Effector memory CD4-positive, alpha-beta T cell (primary cell): Measurements from ENCODE around the gene CTXN3.

Experiments
- DNase-seq, 3 donors: peaks; one replicate each; pipeline ENCODE4 v3.0.0-alpha.2; 2020
- H3K27ac ChIP-seq: 2 replicates; pipeline ENCODE4 v1.7.0; 2013; ENCODE audit warnings: mild to moderate bottlenecking, low read length, moderate library complexity; ENCODE audit not compliant: insufficient read depth, poor library complexity, severe bottlenecking
- H3K27me3 ChIP-seq: replicated peaks from 2 replicates; pipeline ENCODE4 v1.7.0; 2013; ENCODE audit warnings: mild to moderate bottlenecking, low read length; ENCODE audit not compliant: insufficient read depth, control insufficient read depth, poor library complexity, severe bottlenecking
- H3K36me3 ChIP-seq: 2 replicates; pipeline ENCODE4 v1.7.0; 2013; ENCODE audit warnings: mild to moderate bottlenecking, low read length, moderate library complexity; ENCODE audit not compliant: control insufficient read depth, insufficient read depth
- H3K4me1 ChIP-seq: 2 replicates; pipeline ENCODE4 v1.7.0; 2013; ENCODE audit warnings: low read length, mild to moderate bottlenecking; ENCODE audit not compliant: control insufficient read depth, insufficient read depth, poor library complexity, severe bottlenecking
- H3K4me3 ChIP-seq: 2 replicates; pipeline ENCODE4 v1.7.0; 2013; ENCODE audit warnings: low read length, low read depth, mild to moderate bottlenecking; ENCODE audit not compliant: insufficient read depth, poor library complexity, severe bottlenecking
- H3K9me3 ChIP-seq: 2 replicates; pipeline ENCODE4 v1.7.0; 2013; ENCODE audit warnings: mild to moderate bottlenecking, low read length, moderate library complexity; ENCODE audit not compliant: control insufficient read depth

Gene CTXN3

DNA sequence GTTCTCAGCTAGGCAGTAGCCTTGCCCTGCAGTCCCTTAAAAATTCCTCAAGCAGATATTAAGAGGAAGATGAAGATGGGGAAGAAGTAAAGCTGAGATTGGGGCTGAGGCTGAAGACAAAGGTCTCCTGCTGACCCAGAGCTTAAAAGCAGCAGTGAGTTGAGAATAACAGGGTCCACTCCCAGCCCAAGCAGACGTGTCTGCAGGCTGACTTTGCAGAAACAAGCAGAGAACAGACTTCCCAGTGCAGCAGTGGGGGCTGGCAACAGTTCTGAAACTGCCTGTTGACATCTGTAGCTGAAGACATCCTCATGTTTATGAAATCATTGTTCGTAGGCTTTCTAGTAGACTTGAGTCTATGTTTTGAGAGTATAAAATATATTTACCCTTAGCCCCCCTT lies 1.1 kb downstream of the CTXN3 start:
- Histone ChIP-seq H3K9me3 (no peaks in the 10 kb centered on the region), H3K4me1 (no peaks in the 10 kb centered on the region), H3K4me3 (no peak overlapping the region), H3K27ac (no peak overlapping the region), H3K36me3 (no peaks in the 10 kb centered on the region), H3K27me3 (no peaks in the 10 kb centered on the region)
- DNase-seq, result no peak

DNA sequence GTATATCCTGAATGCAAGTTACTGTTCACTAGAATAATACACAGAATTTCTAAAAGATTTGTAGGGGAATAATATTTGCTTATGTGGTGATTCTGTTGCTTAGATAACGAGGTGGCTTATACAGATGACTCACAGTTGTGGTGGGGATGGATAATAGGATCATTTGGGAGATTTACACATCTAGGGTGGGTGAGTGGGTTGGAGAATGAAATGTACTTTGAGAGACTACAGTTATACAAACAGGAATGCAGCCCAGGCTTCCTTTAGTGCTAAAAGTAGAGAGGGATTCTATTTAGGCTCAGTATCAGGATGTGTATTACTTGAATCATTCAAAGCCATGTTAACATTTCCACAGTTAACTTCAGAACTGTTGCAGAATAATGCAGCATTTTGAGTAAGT lies 1.8 kb downstream of the CTXN3 start:
- Histone ChIP-seq H3K27me3 (no peaks in the 10 kb centered on the region), H3K4me1 (no peaks in the 10 kb centered on the region), H3K27ac (no peak overlapping the region), H3K36me3 (no peaks in the 10 kb centered on the region), H3K9me3 (no peaks in the 10 kb centered on the region), H3K4me3 (no peak overlapping the region)
- DNase-seq, result no peak

DNA sequence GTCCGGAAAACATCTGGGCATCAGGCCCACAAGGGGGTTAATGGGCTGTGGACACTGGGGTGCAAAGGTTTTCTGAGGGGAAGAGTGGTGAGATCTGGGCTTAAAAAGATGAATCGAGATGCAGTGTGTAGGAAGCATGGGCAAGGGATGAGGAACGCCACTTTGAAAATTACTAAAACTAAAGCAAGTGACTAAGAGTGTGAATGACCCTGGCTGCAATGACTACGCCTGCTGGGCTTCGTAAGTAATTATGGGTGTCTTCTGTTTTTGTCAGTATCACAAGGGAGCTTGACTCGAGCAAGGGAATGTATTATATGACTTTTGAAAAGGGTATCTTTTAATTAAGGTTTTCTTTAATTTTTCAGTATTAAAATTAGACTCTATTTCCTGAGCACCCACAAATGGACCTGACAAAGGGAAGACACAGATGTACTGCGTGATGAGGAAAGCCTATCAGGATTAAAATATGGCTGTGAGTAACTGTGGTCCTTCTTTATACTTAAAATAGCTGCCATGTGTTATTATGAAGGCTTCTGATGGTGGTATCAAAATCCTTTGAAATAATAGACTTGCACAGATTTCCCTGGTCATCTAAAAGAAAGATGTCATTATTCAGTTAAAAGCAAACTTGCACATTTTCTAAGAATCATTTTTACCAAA lies 4.2 kb downstream of the CTXN3 start:
- Histone ChIP-seq H3K9me3 (no peaks in the 10 kb centered on the region), H3K27me3 (no peaks in the 10 kb centered on the region), H3K36me3 (no peaks in the 10 kb centered on the region), H3K4me3 (no peak overlapping the region), H3K4me1 (no peaks in the 10 kb centered on the region), H3K27ac (no peak overlapping the region)
- DNase-seq, result no peak

DNA sequence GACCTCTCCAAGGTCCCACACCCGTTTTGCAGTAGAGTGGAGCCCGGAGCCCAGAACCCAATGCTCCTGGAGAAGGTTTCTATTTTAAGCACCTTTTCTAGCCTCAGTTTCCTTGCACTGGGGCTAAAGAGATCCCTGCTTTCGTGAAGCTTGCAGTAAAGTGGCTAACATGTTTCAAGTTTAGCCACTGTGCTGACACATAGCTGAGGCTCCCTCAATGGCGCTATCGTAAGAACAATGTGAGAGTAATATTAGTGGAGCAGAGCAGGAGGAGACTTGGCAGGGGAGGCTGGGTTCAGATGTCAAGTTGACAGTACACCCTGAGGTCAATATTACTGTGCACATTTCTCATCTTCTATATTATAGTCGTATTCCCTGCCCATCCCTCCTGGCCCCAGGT lies 7.9 kb downstream of the CTXN3 start:
- Histone ChIP-seq H3K27ac (no peak overlapping the region), H3K4me3 (no peak overlapping the region), H3K9me3 (no peaks in the 10 kb centered on the region), H3K27me3 (no peaks in the 10 kb centered on the region), H3K36me3 (no peaks in the 10 kb centered on the region), H3K4me1 (no peaks in the 10 kb centered on the region)
- no peak for DNase-seq

DNA sequence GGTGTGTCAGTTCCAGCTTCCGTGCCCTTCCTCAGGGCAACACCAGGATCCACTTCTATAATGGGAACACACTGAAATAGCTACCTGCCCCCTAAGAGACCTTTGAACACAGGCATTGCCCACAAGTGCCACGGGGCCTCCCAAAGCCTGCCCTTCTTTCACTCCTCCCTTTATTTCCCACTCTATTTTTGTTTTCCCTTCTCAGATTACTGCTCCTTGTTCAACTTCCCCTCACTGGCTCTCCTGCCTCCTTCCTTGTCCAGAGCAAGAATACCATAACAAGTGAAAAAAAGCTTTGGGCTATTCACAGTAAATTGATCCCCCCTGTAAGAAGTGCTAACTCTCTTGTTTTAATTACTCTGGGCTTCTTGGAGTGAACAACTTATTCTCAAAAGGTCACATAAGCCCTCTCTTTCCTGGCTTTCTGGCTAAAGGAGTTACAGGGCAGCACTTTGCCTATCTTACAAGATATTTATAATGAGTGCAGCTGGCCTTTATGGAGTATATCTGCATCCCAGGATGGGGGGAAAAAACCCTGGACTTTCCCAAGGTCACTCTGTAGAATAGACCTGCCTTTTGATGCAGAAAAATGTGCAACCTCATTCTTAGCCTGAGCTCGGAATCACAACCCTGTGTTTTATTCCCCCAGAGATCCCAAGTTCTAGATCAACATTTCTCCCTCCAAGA lies 11.3 kb downstream of the CTXN3 start:
- H3K9me3 ChIP-seq, result no peaks in the 10 kb centered on the region
- H3K4me3 ChIP-seq, result no peak overlapping the region
- no peak for DNase-seq
- no peak overlapping the region for H3K27ac ChIP-seq
- no peaks in the 10 kb centered on the region for H3K4me1 ChIP-seq
- H3K27me3 ChIP-seq, result no peaks in the 10 kb centered on the region
- H3K36me3 ChIP-seq, result no peaks in the 10 kb centered on the region

DNA sequence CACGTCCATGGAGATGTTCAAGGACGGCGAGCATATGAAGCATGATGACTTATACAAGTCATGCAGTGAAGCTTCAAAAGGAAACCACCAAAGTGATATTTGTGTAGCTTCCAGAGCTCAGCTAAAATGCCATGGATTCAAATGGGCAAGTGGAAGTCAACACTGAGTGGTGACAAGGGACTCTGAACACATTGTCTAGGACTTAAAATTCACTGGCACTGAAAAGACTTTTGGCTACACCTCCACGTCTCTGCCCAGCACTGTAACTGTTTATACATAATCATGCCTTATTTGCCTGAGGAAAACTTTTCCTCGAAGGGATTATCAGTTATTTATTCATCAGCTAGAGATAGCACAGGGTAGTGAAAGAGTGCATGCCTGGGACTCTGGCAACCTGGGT lies 15.2 kb downstream of the CTXN3 start:
- Histone ChIP-seq H3K36me3 (no peaks in the 10 kb centered on the region), H3K9me3 (no peaks in the 10 kb centered on the region), H3K27me3 (no peaks in the 10 kb centered on the region), H3K4me3 (no peak overlapping the region), H3K27ac (no peak overlapping the region), H3K4me1 (no peaks in the 10 kb centered on the region)
- no peak for DNase-seq

DNA sequence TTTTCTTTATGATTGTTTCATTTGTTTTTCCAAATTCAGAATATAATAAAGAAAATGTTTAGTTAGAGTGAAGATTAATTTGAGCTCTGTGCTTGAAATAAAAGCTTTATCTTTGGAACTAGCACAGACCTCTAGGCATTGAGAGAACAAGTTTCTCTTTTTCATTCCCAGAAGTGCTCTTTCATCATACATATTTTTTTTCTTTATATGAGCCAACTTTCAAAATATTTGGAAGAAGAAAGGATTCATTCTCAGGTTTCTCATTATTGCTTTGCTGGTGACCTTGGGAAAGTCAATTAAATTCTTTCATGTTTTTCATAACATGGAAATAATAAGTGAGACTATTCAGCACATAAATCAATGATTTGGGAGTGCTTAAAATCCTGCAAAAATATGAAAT lies 16.8 kb downstream of the CTXN3 start:
- Histone ChIP-seq H3K4me1 (no peaks in the 10 kb centered on the region), H3K27ac (no peak overlapping the region), H3K36me3 (no peaks in the 10 kb centered on the region), H3K4me3 (no peak overlapping the region), H3K27me3 (no peaks in the 10 kb centered on the region), H3K9me3 (no peaks in the 10 kb centered on the region)
- DNase-seq, result no peak

DNA sequence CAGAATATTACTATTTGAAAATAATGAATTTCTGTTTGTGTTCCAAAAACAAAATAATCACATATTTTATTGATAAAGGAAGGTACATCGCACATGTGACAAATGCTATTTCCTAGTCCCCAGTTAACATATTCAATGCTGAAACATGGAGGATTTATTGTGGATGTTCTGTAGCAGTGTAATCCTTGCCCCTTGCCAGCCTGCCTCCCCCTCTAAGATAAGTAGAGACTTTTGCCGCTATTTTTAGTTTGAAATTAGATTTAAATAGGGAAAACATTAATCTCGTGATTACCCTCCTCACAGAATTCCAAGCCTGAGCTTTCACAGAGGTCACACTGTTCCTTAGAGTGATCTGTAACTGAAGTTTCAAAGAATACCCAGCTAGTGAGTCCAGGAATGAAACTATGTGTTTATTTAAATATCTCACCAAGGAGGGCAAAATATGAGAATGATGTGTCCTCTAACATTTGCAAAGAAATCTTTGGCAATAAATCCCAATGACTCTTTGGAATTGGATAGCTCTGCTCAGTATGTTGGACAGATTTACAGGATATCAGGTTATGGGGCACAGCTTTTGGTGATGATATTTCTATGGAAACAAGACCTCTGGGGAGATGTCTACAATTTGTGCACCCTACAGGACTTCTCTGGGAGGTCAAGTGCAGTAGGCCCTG lies 17.3 kb downstream of the CTXN3 start:
- H3K27ac ChIP-seq, result no peak overlapping the region
- H3K4me1 ChIP-seq, result no peaks in the 10 kb centered on the region
- DNase-seq, result no peak
- no peaks in the 10 kb centered on the region for H3K36me3 ChIP-seq
- H3K4me3 ChIP-seq, result no peak overlapping the region
- no peaks in the 10 kb centered on the region for H3K9me3 ChIP-seq
- no peaks in the 10 kb centered on the region for H3K27me3 ChIP-seq

DNA sequence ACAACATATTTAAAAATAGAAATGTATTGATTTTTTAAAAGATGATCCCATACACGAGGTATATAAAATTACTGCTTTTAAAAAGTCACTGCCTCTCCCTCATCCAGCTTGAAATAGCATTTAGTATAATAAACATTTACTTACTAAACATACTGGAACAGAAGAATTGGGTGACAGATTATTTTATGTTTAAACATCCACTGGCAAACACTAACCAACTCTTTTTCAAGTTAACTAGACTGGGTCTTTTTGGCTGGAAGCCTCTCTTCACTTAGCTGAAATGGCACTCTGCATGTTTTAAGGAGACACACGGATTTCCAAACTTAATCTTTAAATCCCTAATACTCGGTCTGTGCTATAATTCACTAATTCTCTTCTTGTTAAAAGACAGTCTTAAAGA lies 19.0 kb downstream of the CTXN3 start:
- H3K4me3 ChIP-seq, result no peak overlapping the region
- no peaks in the 10 kb centered on the region for H3K9me3 ChIP-seq
- H3K4me1 ChIP-seq, result no peaks in the 10 kb centered on the region
- H3K36me3 ChIP-seq, result no peaks in the 10 kb centered on the region
- no peaks in the 10 kb centered on the region for H3K27me3 ChIP-seq
- no peak for DNase-seq
- no peak overlapping the region for H3K27ac ChIP-seq

DNA sequence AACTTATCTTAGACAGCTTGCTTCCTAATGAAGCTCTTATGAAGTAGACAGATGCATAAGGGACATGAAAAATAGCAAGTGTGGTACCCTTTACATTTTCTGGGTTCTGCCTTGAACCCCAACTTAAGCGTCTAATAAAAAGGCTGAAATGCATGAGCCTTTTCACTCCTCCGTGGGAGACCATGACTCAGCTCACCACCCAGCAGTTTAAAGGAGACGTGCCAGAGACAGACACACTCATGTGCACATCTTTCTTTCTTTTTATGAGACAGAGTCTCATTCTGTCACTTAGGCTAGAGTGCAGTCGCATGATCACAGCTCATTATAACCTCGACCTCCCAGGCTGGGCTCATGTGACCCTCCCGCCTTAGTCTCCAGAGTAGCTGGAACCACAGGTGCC lies 22.3 kb downstream of the CTXN3 start:
- DNase-seq, result no peak
- no peaks in the 10 kb centered on the region for H3K36me3 ChIP-seq
- no peaks in the 10 kb centered on the region for H3K27me3 ChIP-seq
- no peak overlapping the region for H3K27ac ChIP-seq
- no peaks in the 10 kb centered on the region for H3K4me1 ChIP-seq
- H3K4me3 ChIP-seq, result no peak overlapping the region
- H3K9me3 ChIP-seq, result no peaks in the 10 kb centered on the region
